HCT116 (cell line): ENCODE measurements around the gene JADE1. TPM values are rescaled to one million over a fixed set of nuclear protein-coding genes. Genes with fewer than 3 reads are reported as not detected.

Experiments
- ATAC-seq: fragments of 200-7000 bp; cut with Tn5 transposase; 2 replicates; pipeline ENCODE4 v1.9.1; 2020; ENCODE audit warnings: mild to moderate bottlenecking, moderate library complexity
- BruUV-seq: library from RNA; stranded (reverse); fragments of 400-500 nt; replicated peaks from 2 replicates; lab custom pipeline; 2021; lab: Mats Ljungman, UMichigan
- CTCF ChIA-PET: fragments of 300-600 bp; sonication (Branson Sonifier 250); formaldehyde crosslinking; loops from one replicate; lab custom pipeline; 2021; ENCODE audit warnings: antibody characterized with exemption; lab: Charles Lee
- POLR2A ChIA-PET: fragments of 300-600, 350-600 bp; sonication (Branson Sonifier 250); formaldehyde crosslinking; loops from one replicate; lab custom pipeline; 2021; ENCODE audit warnings: antibody characterized with exemption; lab: Charles Lee
- RAD21 ChIA-PET, 2 experiments: fragments of 300-600 bp; sonication (Branson Sonifier 250); formaldehyde crosslinking; loops; one replicate each; lab custom pipeline; 2023; ENCODE audit warnings: low total read pairs in 2 of 2; ENCODE audit not compliant: uncharacterized antibody in 2 of 2, unreplicated experiment in 2 of 2, low non-redundant PET in 1 of 2; lab: Charles Lee
- DNase-seq: peaks from one replicate; pipeline ENCODE4 v3.0.0-alpha.2; 2010; ENCODE audit warnings: low read depth, low spot score
- H2AFZ ChIP-seq: fragments of 200-600 bp; shearing (Covaris generic), sonication (generic); 2 replicates; pipeline ENCODE4 v1.6.1; 2017; ENCODE audit warnings: low read depth, mixed run types, mixed read lengths, antibody characterized with exemption, low read length; ENCODE audit not compliant: poor library complexity, severe bottlenecking
- H3K27ac ChIP-seq: 2 replicates; pipeline ENCODE4 v1.5.1; 2012; ENCODE audit warnings: low read depth, low read length
- H3K27me3 ChIP-seq: fragments of 200-600 bp; sonication (generic); 2 replicates; pipeline ENCODE4 v1.6.1; 2016; ENCODE audit warnings: mixed run types, low read length, mixed read lengths; ENCODE audit not compliant: insufficient read depth
- H3K36me3 ChIP-seq, 2 experiments: fragments of 200-500 bp in 1 of 2; fragments of 200-600 bp in 1 of 2; sonication (Bioruptor generic) in 1 of 2; sonication (generic) in 1 of 2; 2 replicates each; pipeline versions ENCODE4 v1.5.1 to v1.6.1; 2014 to 2016; ENCODE audit warnings: low read length in 2 of 2, inconsistent platforms in 1 of 2, mixed read lengths in 1 of 2, mixed run types in 1 of 2; ENCODE audit not compliant: insufficient read depth in 2 of 2, control insufficient read depth in 1 of 2
- H3K4me1 ChIP-seq, 2 experiments: fragments of 200-600 bp in 1 of 2; sonication (generic) in 1 of 2; 2 replicates each; pipeline versions ENCODE4 v1.5.1 to v1.6.1; 2012 to 2017; ENCODE audit warnings: low read length in 2 of 2, inconsistent platforms in 1 of 2, mild to moderate bottlenecking in 1 of 2, mixed read lengths in 1 of 2, mixed run types in 1 of 2, moderate library complexity in 1 of 2; ENCODE audit not compliant: insufficient read depth in 2 of 2, control insufficient read depth in 1 of 2
- H3K4me2 ChIP-seq: fragments of 200-600 bp; sonication (generic); 2 replicates; pipeline ENCODE4 v1.6.1; 2017; ENCODE audit warnings: mixed run types, low read length, mixed read lengths
- H3K4me3 ChIP-seq, 2 experiments: fragments of 200-600 bp in 1 of 2; sonication (generic) in 1 of 2; replicated peaks in 1 of 2; 2 replicates each; pipeline ENCODE4 v1.5.1; 2011 to 2016; ENCODE audit warnings: low read length in 2 of 2, control low read depth in 1 of 2, low read depth in 1 of 2, mild to moderate bottlenecking in 1 of 2, mixed read lengths in 1 of 2, mixed run types in 1 of 2
- H3K79me2 ChIP-seq: fragments of 200-600 bp; sonication (generic); 2 replicates; pipeline ENCODE4 v1.6.1; 2017; ENCODE audit warnings: mild to moderate bottlenecking, mixed run types, low read length, moderate library complexity, mixed read lengths; ENCODE audit not compliant: insufficient read depth
- H3K9ac ChIP-seq: fragments of 200-600 bp; sonication (generic); 2 replicates; pipeline ENCODE4 v1.6.1; 2016; ENCODE audit warnings: low read length, mixed read lengths
- H3K9me2 ChIP-seq: fragments of 200-600 bp; sonication (generic), shearing (Covaris generic); 2 replicates; pipeline ENCODE4 v1.6.1; 2017; ENCODE audit warnings: mixed run types, mild to moderate bottlenecking, moderate library complexity; ENCODE audit not compliant: insufficient read depth
- H3K9me3 ChIP-seq, 2 experiments: fragments of 200-500 bp in 1 of 2; fragments of 200-600 bp in 1 of 2; sonication (Bioruptor generic) in 1 of 2; sonication (generic) in 1 of 2; 2 replicates each; pipeline ENCODE4 v1.6.1; 2014 to 2017; ENCODE audit warnings: low read length in 2 of 2, mixed read lengths in 2 of 2, inconsistent platforms in 1 of 2, low read depth in 1 of 2, mild to moderate bottlenecking in 1 of 2, mixed run types in 1 of 2, moderate library complexity in 1 of 2; ENCODE audit not compliant: control insufficient read depth in 1 of 2, insufficient read depth in 1 of 2
- H4K20me1 ChIP-seq: fragments of 200-600 bp; sonication (generic), shearing (Covaris generic); 2 replicates; pipeline ENCODE4 v1.6.1; 2017; ENCODE audit warnings: mixed run types, mild to moderate bottlenecking, moderate library complexity; ENCODE audit not compliant: insufficient read depth
- CEBPB ChIP-seq: IDR thresholded peaks from 2 replicates; pipeline ENCODE4 v1.6.1; 2012; ENCODE audit warnings: low read depth
- CTCF ChIP-seq, 3 experiments: fragments of 200-600 bp in 1 of 3; sonication (generic) in 1 of 3; IDR thresholded peaks in 2 of 3; conservative IDR thresholded peaks in 1 of 3; 2 replicates each; pipeline ENCODE4 v1.5.1; 2012 to 2017; ENCODE audit warnings: low read depth in 2 of 3, low read length in 2 of 3, antibody characterized with exemption in 1 of 3, borderline replicate concordance in 1 of 3, control low read depth in 1 of 3, mild to moderate bottlenecking in 1 of 3, mixed read lengths in 1 of 3, mixed run types in 1 of 3, moderate library complexity in 1 of 3; ENCODE audit not compliant: insufficient read depth in 1 of 3
- ELF1 ChIP-seq: IDR thresholded peaks from 2 replicates; pipeline ENCODE4 v1.6.1; 2012; ENCODE audit warnings: low read depth, borderline replicate concordance
- EZH2 ChIP-seq: fragments of 200-600 bp; sonication (generic); IDR thresholded peaks from 2 replicates; pipeline ENCODE4 v1.6.1; 2017; ENCODE audit warnings: antibody characterized with exemption, mixed run types
- EZH2phosphoT487 ChIP-seq: fragments of 200-600 bp; IDR thresholded peaks from 2 replicates; pipeline ENCODE4 v1.6.1; 2018; ENCODE audit warnings: antibody characterized with exemption, borderline replicate concordance
- JUND ChIP-seq: IDR thresholded peaks from 2 replicates; pipeline ENCODE4 v1.6.1; 2012
- POLR2A ChIP-seq: IDR thresholded peaks from 2 replicates; pipeline ENCODE4 v1.7.0; 2011; ENCODE audit warnings: borderline replicate concordance; ENCODE audit not compliant: insufficient read depth, insufficient read length; ENCODE audit errors: extremely low read depth
- REST ChIP-seq: IDR thresholded peaks from 2 replicates; pipeline ENCODE4 v1.6.1; 2012; ENCODE audit warnings: low read depth
- SIN3A ChIP-seq: IDR thresholded peaks from 2 replicates; pipeline ENCODE4 v1.6.1; 2012; ENCODE audit warnings: low read depth
- SP1 ChIP-seq: IDR thresholded peaks from 2 replicates; pipeline ENCODE4 v1.6.1; 2012; ENCODE audit warnings: low read depth
- TCF7L2 ChIP-seq: IDR thresholded peaks from 2 replicates; pipeline ENCODE4 v1.7.0; 2011; ENCODE audit warnings: borderline replicate concordance, inconsistent platforms; ENCODE audit not compliant: insufficient read depth, insufficient read length; ENCODE audit errors: extremely low read depth
- ZBTB33 ChIP-seq: IDR thresholded peaks from 2 replicates; pipeline ENCODE4 v1.6.1; 2011; ENCODE audit warnings: mild to moderate bottlenecking, low read length, moderate library complexity; ENCODE audit not compliant: insufficient replicate concordance; ENCODE audit errors: extremely low read depth
- intact Hi-C: fragments of 100-400 bp; cut with micrococcal nuclease; formaldehyde crosslinking; loops from 2 replicates; pipeline ENCODE4 v1.10.0; 2022
- total RNA-seq: library from RNA; stranded (reverse); gene quantifications from one replicate; pipeline ENCODE4 v1.2.1, GENCODE V29; 2021; ENCODE audit not compliant: unreplicated experiment

JADE1 gene
- total RNA-seq, 1 experiment from 2014 or later: 26.5 TPM

- ChIA-PET RAD21 (no interaction called here), POLR2A (no interaction called here)
- Histone ChIP-seq H2AFZ (no peak overlapping the region), H3K4me2 (no peak overlapping the region)
- DNase-seq: no peak
- TF ChIP-seq ELF1 (no peak), EZH2phosphoT487 (no peak), EZH2 (no peak), JUND (no peak), ZBTB33 (no peak), SP1 (no peak), CTCF (IDR thresholded peaks at IDR 0.05 in 2 of 3, conservative IDR thresholded peaks at IDR 0.05 in 1 of 3; ENCODE audit: borderline replicate concordance in 1 of 3, insufficient read depth in 1 of 3, low read depth in 2 of 3, low read length in 2 of 3) (no peak), SIN3A (no peak), POLR2A (no peak), REST (no peak), CEBPB (no peak), TCF7L2 (no peak)
- TF ChIP-seq, all 23 proteins: peak for 0
- Histone ChIP-seq H3K36me3 (no peaks in the 10 kb centered on the region), H3K9me2 (no peaks in the 10 kb centered on the region), H3K9me3 (no peaks in the 10 kb centered on the region), H3K9ac (no peak overlapping the region), H3K79me2 (no peaks in the 10 kb centered on the region), H4K20me1 (0 out of 2 replicates have a peak, but pooled peaks cover 5% of the 10 kb centered on the region), H3K4me3 (no peak overlapping the region), H3K27ac (no peak overlapping the region), H3K27me3 (no peaks in the 10 kb centered on the region), H3K4me1 (no peaks in the 10 kb centered on the region)
- ATAC-seq: no peak
- BruUV-seq: no TSS peak
- intact Hi-C loops: no loop called here
- CTCF ChIA-PET: no interaction called here
Measured at GRCh38 chr4:128913228-128913627, 103.7 kb downstream of the JADE1 start.
